GM19239 (cell line): ENCODE data around the gene DAZAP1.
"Not testable (repeated sequence)": the region's sequence is repeated elsewhere in the genome, so short reads cannot be mapped to it uniquely, and the experiment has no call there.

Experiments used
- DNase-seq: peaks from one replicate; pipeline ENCODE4 v3.0.0; 2011; ENCODE audit warnings: low spot score; ENCODE audit not compliant: insufficient read length
- FAIRE-seq: peaks from 2 replicates; lab custom pipeline; 2011; peaks lifted over from hg19 to GRCh38; lab: Jason Lieb, UNC

DAZAP1 gene

GRCh38 chr19:1438035-1438932 lies 30.9 kb downstream of the DAZAP1 start, which contains the start of gene RPS15:
RPS15 (plus strand) TSS chr19:1438396; CDS start chr19:1438426, 30 bp downstream.
- peak; percentile 97 for FAIRE-seq
- peak; percentile 99 for DNase-seq

- FAIRE-seq = no peak
- no peak for DNase-seq
Measured at GRCh38 chr19:1438933-1439354, 31.6 kb downstream of the DAZAP1 start.

- not testable (repeated sequence) for DNase-seq, FAIRE-seq
Measured at GRCh38 chr19:1439525-1440417, 32.4 kb downstream of the DAZAP1 start.

- DNase-seq (no peak), FAIRE-seq (no peak)
Measured at GRCh38 chr19:1440418-1440801, 33.0 kb downstream of the DAZAP1 start.

GRCh38 chr19:1441022-1441426 lies 33.6 kb downstream of the DAZAP1 start:
- FAIRE-seq (no peak), DNase-seq (no peak)

GRCh38 chr19:1441677-1442438 lies 34.5 kb downstream of the DAZAP1 start:
- DNase-seq (no peak), FAIRE-seq (no peak)

GRCh38 chr19:1445185-1445931 lies 38.0 kb downstream of the DAZAP1 start:
- DNase-seq (peak; percentile 99), FAIRE-seq (peak; percentile 45)

GRCh38 chr19:1445932-1446712 lies 38.7 kb downstream of the DAZAP1 start:
- FAIRE-seq (no peak), DNase-seq (no peak)

- no peak for FAIRE-seq
- no peak for DNase-seq
Measured at GRCh38 chr19:1446713-1447481, 39.5 kb downstream of the DAZAP1 start.

GRCh38 chr19:1447504-1447903 lies 40.1 kb downstream of the DAZAP1 start:
- no peak for DNase-seq
- no peak for FAIRE-seq

GRCh38 chr19:1447944-1448343 lies 40.6 kb downstream of the DAZAP1 start:
- FAIRE-seq = no peak
- no peak for DNase-seq

- DNase-seq = no peak
- FAIRE-seq = no peak
Measured at GRCh38 chr19:1449467-1450442, 42.4 kb downstream of the DAZAP1 start, which contains the start of gene APC2. APC2 (plus strand) TSS chr19:1450121; CDS start chr19:1453002, 2,881 bp downstream.

- no peak for FAIRE-seq
- DNase-seq = no peak
Measured at GRCh38 chr19:1450735-1451731, 43.6 kb downstream of the DAZAP1 start.

- DNase-seq = no peak
- FAIRE-seq = no peak
Measured at GRCh38 chr19:1451916-1452801, 44.8 kb downstream of the DAZAP1 start.
